Osteoblast (primary cell): ENCODE data around the gene ZNF775. TPM values are rescaled to one million over a fixed set of nuclear protein-coding genes. Genes with fewer than 3 reads are reported as not detected.

Source experiments
- DNase-seq: peaks from one replicate; pipeline ENCODE4 v3.0.0; 2011; ENCODE audit warnings: low spot score, mixed read lengths; ENCODE audit not compliant: insufficient read length; ENCODE audit errors: missing footprints
- H2AFZ ChIP-seq: 2 replicates; pipeline ENCODE4 v1.6.0; 2011; ENCODE audit warnings: mild to moderate bottlenecking, low read length
- H3K27ac ChIP-seq: 2 replicates; pipeline ENCODE4 v1.5.1; 2011; ENCODE audit warnings: mild to moderate bottlenecking, low read depth, low read length, moderate library complexity
- H3K27me3 ChIP-seq: 2 replicates; pipeline ENCODE4 v1.6.0; 2012; ENCODE audit warnings: mild to moderate bottlenecking, control low read depth, inconsistent platforms, low read length, moderate library complexity; ENCODE audit not compliant: insufficient read depth
- H3K36me3 ChIP-seq: 2 replicates; pipeline ENCODE4 v1.5.1; 2011; ENCODE audit warnings: mild to moderate bottlenecking, low read length, control low read depth, moderate library complexity; ENCODE audit not compliant: insufficient read depth
- H3K4me1 ChIP-seq: 2 replicates; pipeline ENCODE4 v1.5.1; 2011; ENCODE audit warnings: mild to moderate bottlenecking, low read length, control low read depth, moderate library complexity; ENCODE audit not compliant: insufficient read depth
- H3K4me2 ChIP-seq: 2 replicates; pipeline ENCODE4 v1.6.0; 2011; ENCODE audit warnings: mild to moderate bottlenecking, low read length; ENCODE audit not compliant: insufficient read depth
- H3K4me3 ChIP-seq: fragments of 200-600 bp; sonication (generic); 3 replicates; pipeline ENCODE4 v1.5.1; 2012; ENCODE audit warnings: mild to moderate bottlenecking, low read length, inconsistent platforms; ENCODE audit not compliant: insufficient read depth
- H3K79me2 ChIP-seq: 2 replicates; pipeline ENCODE4 v1.6.0; 2012; ENCODE audit warnings: mild to moderate bottlenecking, low read length, control low read depth, inconsistent platforms; ENCODE audit not compliant: insufficient read depth
- H3K9me3 ChIP-seq: 2 replicates; pipeline ENCODE4 v1.5.1; 2011; ENCODE audit warnings: low read depth, low read length, control low read depth
- H4K20me1 ChIP-seq: 2 replicates; pipeline ENCODE4 v1.6.0; 2012; ENCODE audit warnings: mild to moderate bottlenecking, low read length, control low read depth; ENCODE audit not compliant: insufficient read depth
- CTCF ChIP-seq: IDR thresholded peaks from 2 replicates; pipeline ENCODE4 v1.5.1; 2011; ENCODE audit warnings: mild to moderate bottlenecking, low read depth, low read length, moderate library complexity; ENCODE audit errors: extremely low read depth
- total RNA-seq: library from RNA; depleted of rRNA; stranded (reverse); fragments of >200 nt; gene quantifications from 2 replicates; pipeline ENCODE4 v1.2.3, GENCODE V29; 2012

ZNF775 gene
- total RNA-seq, 1 donor = 6.2 TPM

DNA sequence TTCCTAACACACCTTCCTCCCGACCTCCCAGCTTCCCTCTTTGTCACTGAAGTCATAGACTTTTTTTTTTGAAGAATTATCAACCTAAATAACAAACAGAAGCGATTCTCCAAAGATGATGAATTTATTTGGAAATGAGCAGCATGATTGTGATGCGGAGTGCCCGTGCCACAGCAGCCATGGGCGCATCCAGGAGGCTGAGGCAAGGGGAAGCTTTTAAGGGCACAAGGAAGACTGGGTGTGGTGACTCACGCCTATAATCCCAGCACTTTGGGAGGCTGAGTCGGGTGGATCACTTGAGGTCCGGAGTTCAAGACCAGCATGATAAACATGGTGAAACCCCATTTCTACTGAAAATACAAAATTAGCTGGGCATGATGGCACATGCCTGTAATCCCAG lies 55.1 kb downstream of the ZNF775 start:
- Histone ChIP-seq H3K79me2 (no peaks in the 10 kb centered on the region), H3K9me3 (no peaks in the 10 kb centered on the region), H3K4me3 (no peak overlapping the region), H3K36me3 (no peaks in the 10 kb centered on the region), H3K4me1 (no peaks in the 10 kb centered on the region), H3K27ac (no peak overlapping the region), H4K20me1 (no peaks in the 10 kb centered on the region), H3K4me2 (no peak overlapping the region), H3K27me3 (no peaks in the 10 kb centered on the region), H2AFZ (no peak overlapping the region)
- no peak for DNase-seq
- TF ChIP-seq CTCF = no peak

GRCh38 chr7:150435047-150435389 lies 55.9 kb downstream of the ZNF775 start:
- no peaks in the 10 kb centered on the region for H3K79me2 ChIP-seq
- no peak overlapping the region for H2AFZ ChIP-seq
- no peaks in the 10 kb centered on the region for H3K36me3 ChIP-seq
- no peaks in the 10 kb centered on the region for H3K4me1 ChIP-seq
- no peak for DNase-seq
- H3K27me3 ChIP-seq = no peaks in the 10 kb centered on the region
- H3K9me3 ChIP-seq = no peaks in the 10 kb centered on the region
- no peak for TF ChIP-seq CTCF
- H3K4me2 ChIP-seq = no peak overlapping the region
- no peak overlapping the region for H3K4me3 ChIP-seq
- H3K27ac ChIP-seq = no peak overlapping the region
- H4K20me1 ChIP-seq = no peaks in the 10 kb centered on the region

DNA sequence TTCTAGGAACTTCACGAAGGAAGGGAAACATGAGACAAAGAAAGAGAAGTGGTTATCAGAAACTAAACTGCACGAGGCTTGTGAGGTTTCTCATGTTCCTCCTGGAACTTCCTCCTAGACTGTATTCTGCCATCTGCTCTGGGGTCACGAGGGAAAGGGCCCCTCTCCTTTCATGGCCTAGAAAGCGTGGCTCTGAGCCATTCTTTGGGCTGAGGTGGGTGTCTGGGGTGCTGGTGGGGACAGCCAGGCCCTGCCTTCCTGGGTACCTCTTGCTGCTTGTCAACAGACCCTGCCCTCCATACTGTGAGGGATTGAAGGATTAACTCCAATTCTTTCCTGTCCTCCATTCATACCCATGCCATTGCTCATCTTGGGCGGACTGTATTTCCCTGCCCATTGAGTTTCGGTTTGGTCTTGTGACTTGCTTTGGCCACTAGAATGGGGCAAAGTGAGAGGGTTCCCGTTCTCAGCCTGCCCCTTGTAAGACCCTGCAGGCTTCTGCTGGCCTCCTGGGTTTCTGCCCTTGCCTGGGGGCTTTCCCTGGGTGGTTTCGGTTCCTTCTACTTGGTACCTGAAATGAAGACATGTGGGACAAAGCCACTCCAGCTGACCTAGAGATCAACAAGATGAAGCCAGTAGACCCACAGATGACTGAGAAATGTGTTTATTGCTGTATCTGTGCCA lies 56.4 kb downstream of the ZNF775 start:
- Histone ChIP-seq H2AFZ (no peak overlapping the region), H4K20me1 (no peaks in the 10 kb centered on the region), H3K27ac (no peak overlapping the region), H3K4me1 (no peaks in the 10 kb centered on the region), H3K4me2 (no peak overlapping the region), H3K9me3 (no peaks in the 10 kb centered on the region), H3K27me3 (no peaks in the 10 kb centered on the region), H3K36me3 (no peaks in the 10 kb centered on the region), H3K4me3 (no peak overlapping the region), H3K79me2 (no peaks in the 10 kb centered on the region)
- DNase-seq = no peak
- no peak for TF ChIP-seq CTCF

GRCh38 chr7:150439967-150440366 lies 60.8 kb downstream of the ZNF775 start:
- Histone ChIP-seq H3K4me3 (no peak overlapping the region), H3K27me3 (no peaks in the 10 kb centered on the region), H2AFZ (no peak overlapping the region), H3K4me2 (no peak overlapping the region), H3K9me3 (no peaks in the 10 kb centered on the region), H4K20me1 (no peaks in the 10 kb centered on the region), H3K36me3 (no peaks in the 10 kb centered on the region), H3K27ac (no peak overlapping the region), H3K4me1 (no peaks in the 10 kb centered on the region), H3K79me2 (no peaks in the 10 kb centered on the region)
- no peak for DNase-seq
- TF ChIP-seq CTCF = no peak
